SH-SY5Y (cell line): ENCODE results near the gene ALX4.

ENCODE experiments used
- GATA2 ChIP-seq: IDR thresholded peaks from 2 replicates; pipeline ENCODE4 v1.6.1; 2011; ENCODE audit warnings: mild to moderate bottlenecking, low read depth, low read length
- GATA3 ChIP-seq: IDR thresholded peaks from 2 replicates; pipeline ENCODE4 v1.6.1; 2011; ENCODE audit warnings: low read depth, mild to moderate bottlenecking, low read length, moderate library complexity

GRCh38 chr11:44281151-44281550 is 28.8 kb downstream of the ALX4 start:
- TF ChIP-seq GATA2 (no peak), GATA3 (no peak)
